Skeletal muscle cell (primary cell): ENCODE results near the gene FAM20B.

Experiments used
- DNase-seq: peaks from one replicate; pipeline ENCODE4 v3.0.0-alpha.2; 2010; ENCODE audit warnings: low read depth
- H3K4me3 ChIP-seq: 2 replicates; pipeline ENCODE4 v1.5.1; 2011; ENCODE audit warnings: low read depth, mild to moderate bottlenecking, control low read depth, low read length, moderate library complexity

The FAM20B gene

DNA sequence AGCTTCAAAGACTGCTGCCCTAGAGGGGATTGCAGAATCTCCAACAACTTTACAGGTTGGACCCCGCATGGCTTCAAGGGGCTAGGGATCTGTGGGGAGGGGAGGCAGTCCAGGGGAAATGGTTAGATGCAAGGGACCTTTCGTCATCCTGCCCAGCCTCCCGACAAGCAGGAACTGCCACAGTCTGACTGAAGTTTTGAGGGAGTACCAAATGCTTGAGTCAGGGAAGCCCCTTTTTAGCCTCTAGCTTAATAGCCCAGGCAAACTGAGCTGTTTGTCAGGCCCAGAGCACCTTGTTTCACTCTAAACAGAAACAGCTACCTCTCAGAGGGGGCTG, 57.3 kb downstream of the FAM20B start:
- H3K4me3 ChIP-seq, result peak overlapping the region; percentile 92
- no peak for DNase-seq

DNA sequence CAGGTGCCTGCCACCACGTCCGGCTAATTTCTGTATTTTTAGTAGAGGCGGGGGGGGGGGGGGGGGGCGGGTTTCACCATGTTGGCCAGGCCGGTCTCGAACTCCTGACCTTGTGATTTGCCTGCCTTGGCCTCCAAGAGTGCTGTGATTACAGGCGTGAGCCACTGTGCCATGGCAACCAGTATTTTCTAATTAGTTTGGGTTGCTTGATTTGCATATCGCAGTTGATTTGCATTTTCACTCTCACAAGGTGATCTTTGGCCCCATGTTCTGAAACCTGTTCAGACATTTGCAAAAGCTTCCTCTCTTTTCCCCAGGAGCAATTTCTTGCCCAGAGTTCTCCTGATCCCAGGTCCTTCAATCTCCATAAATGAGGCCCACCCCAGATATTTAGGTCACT, 57.8 kb downstream of the FAM20B start:
- DNase-seq, result no peak
- no peak overlapping the region for H3K4me3 ChIP-seq

DNA sequence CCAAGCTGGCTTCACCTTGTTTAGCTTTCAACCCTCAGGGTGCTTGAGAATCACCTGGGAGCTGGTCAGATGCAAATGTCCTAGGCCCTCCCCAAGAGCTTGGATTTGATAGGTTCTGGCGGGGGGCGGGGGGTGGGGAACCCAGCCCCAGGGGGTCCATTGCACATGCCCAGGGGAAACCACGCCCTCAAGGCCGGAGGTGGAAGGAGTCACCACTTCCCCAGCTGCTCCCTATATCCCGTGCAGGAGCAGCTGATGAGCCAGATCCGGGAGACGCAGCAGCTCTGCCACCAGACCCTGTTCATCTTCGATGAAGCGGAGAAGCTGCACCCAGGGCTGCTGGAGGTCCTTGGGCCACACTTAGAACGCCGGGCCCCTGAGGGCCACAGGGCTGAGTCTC, 62.0 kb downstream of the FAM20B start:
- H3K4me3 ChIP-seq, result no peak overlapping the region
- DNase-seq, result no peak

GRCh38 chr1:179089827-179090482, 64.3 kb downstream of the FAM20B start:
- DNase-seq, result no peak
- H3K4me3 ChIP-seq, result no peak overlapping the region

GRCh38 chr1:179090522-179090921, 64.8 kb downstream of the FAM20B start:
- no peak for DNase-seq
- H3K4me3 ChIP-seq, result no peak overlapping the region

DNA sequence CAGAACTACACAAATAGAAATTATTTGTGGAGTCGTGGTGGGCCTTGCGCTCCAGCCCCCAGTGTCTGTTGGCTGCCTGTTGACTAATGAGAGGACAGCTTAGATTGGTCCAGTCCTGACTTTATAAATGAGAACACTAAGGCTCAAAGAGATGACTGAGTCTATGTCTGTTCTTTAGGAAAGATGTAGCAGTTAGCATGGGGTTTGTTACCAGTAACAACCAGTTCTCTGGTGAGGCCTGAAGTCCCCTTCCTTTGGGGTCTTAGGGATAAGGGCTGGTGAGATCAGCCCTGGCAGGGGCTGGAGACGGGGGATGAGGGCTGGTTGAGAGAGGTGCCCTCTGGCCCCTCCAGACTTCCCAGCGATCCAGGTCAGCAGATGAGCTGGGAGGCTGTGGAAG, 65.2 kb downstream of the FAM20B start:
- DNase-seq, result no peak
- H3K4me3 ChIP-seq, result no peak overlapping the region

DNA sequence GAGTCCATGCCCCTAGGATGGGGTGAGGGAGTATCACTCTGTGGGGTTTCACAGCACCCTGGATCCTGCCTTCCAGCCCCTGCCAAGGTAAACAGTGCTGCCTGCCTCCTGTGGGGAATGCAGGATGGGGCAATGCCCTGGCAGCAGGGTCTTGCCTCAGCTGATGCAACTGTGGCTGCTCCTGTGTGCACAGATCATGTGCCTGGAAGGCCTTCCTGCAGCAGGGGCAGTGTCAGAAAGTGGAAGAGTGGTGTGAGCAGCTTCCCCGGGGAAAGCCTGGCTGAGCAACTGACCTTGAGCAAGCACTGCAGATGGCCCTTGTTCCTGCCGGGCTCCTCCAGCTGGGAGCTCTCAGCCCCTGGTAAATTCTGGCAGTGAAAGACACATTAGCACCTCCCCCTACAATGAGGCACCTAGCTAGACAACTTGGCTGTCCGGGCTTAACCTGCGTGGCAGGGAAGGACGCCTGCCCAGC, 66.0 kb downstream of the FAM20B start:
- H3K4me3 ChIP-seq, result no peak overlapping the region
- peak; percentile 64 for DNase-seq

GRCh38 chr1:179092896-179093461, 67.3 kb downstream of the FAM20B start:
- H3K4me3 ChIP-seq, result no peak overlapping the region
- no peak for DNase-seq

GRCh38 chr1:179094818-179095217, 69.1 kb downstream of the FAM20B start:
- no peak for DNase-seq
- H3K4me3 ChIP-seq, result no peak overlapping the region

GRCh38 chr1:179095377-179095776, 69.7 kb downstream of the FAM20B start:
- DNase-seq, result no peak
- H3K4me3 ChIP-seq, result no peak overlapping the region

DNA sequence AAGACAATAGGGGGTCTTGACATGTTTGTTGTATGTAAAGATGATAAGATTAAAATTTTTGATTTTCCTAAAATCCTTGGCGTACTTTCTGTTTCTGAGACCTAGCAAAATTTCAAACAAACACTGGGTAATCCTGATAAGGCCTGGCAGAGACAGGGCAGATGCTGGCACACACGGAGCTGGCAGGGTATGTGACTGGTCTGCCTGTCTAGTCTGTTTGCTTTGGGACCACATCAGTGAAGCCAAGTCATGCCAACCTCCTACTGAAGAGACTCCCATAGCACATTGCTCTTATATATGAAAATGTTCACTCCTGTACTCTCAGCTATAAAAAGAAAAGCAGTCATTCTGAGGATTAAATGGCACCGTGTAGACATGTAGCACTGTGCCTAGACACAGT, 70.2 kb downstream of the FAM20B start:
- DNase-seq, result no peak
- no peak overlapping the region for H3K4me3 ChIP-seq

GRCh38 chr1:179099891-179100290, 74.2 kb downstream of the FAM20B start:
- no peak for DNase-seq
- H3K4me3 ChIP-seq, result no peak overlapping the region

GRCh38 chr1:179101566-179101965, 75.9 kb downstream of the FAM20B start:
- no peak for DNase-seq
- H3K4me3 ChIP-seq, result no peak overlapping the region

- no peak for DNase-seq
Measured at GRCh38 chr1:179103999-179104398, 78.3 kb downstream of the FAM20B start.

DNA sequence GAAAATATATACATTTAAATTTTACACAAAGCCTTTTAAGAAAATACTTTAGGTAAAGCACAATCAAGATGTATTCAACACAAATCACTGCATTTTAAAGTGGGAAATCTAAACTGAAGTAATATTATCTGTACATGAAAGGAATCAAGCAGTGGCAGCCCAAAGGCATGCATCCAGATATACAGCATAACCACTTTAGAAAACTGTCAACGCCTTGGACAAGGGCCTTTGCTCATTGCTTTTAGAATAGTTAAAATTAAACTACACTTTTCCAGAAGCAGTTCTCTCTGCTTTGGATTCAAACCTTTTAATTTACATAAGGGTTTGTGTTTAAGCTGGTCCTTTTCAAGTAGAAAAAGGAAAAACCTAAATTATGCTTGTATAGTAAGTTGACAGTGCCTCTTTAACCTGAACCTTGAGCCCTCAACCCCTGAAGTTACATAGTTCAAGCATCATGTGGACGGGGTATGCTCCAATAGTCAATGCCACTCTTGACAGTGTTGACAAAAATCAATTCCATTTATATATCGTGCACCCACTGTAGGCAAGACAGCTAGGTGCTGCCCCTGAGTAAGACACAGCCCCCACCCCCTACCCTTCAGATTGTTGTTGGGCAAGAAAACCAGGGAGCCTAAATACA, 79.0 kb downstream of the FAM20B start:
- DNase-seq, result no peak
- H3K4me3 ChIP-seq, result no peak overlapping the region

More at GRCh38 chr1:179103999-179104398, 78.3 kb downstream of the FAM20B start:
- no peak overlapping the region for H3K4me3 ChIP-seq

DNA sequence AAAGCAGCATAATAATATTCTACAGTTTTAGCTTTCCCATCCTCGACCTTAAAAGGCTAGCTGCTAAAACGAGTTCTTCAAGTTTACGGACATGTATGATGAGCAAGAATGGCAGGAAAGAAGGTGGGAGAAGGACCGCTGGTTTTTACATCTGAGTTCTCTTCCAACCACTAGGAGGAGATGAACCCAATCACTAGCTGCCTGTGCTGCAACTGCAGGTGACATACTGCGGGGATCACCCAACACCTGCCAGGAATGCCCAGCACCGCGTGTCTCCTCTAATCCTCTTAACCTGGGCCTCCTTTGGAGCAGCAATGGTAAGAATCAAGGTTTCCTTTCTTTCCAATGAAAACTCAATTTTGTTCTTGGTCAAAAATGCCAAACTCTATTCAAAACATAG, 79.7 kb downstream of the FAM20B start:
- no peak overlapping the region for H3K4me3 ChIP-seq
- no peak for DNase-seq

GRCh38 chr1:179107706-179108629, 82.3 kb downstream of the FAM20B start:
- H3K4me3 ChIP-seq, result no peak overlapping the region
- no peak for DNase-seq

DNA sequence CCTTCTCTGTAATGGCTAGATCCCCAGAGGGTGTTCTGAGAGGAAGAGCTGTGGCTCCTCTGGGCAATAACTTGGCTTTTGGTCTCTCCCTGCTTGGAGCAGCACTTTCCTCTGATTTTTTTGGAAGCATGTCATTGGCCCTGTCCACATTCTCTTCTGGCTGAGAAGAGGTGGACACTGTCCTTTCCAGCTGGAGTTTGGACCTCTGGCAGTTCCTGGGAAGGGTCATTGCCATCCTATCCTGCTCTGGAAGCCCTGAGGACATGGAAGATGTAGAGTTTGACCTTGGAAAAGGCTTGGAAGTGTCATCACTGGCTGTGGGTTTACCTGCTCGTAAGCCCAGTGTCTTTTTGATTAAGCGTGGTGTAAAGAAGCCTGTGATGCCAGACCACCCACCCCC, 83.0 kb downstream of the FAM20B start:
- DNase-seq, result no peak
- no peak overlapping the region for H3K4me3 ChIP-seq

- H3K4me3 ChIP-seq, result no peak overlapping the region
- no peak for DNase-seq
Measured at GRCh38 chr1:179115181-179115580, 89.5 kb downstream of the FAM20B start.

DNA sequence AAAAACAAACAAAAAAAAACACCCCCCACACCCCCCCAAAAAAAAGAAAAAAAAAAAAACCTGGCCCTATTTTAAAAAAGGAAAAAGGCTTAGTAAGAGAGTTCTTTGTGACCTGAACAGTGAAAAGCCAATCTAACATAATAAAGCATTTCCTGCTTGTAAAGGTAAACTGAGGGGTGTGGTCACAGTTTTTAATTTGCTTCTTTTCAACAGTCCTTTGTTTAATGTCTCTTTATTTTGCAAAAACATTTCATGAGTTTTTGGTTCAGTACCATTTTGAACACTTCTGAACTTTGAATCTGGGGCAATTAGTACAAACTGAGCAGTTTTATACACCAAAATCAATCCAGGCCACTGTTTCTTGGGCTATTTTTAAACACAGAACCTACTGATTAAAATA, 93.8 kb downstream of the FAM20B start:
- no peak for DNase-seq
- no peak overlapping the region for H3K4me3 ChIP-seq
